ENCODE results near the gene GLB1L. TPM values are rescaled to one million over a fixed set of nuclear protein-coding genes. Genes with fewer than 3 reads are reported as not detected.
A peak's percentile ranks its signal among the peaks of the same experiment; 100 is the strongest.

Gene GLB1L
- total RNA-seq, 2 experiments from 2014 or later: 4.8 to 4.9 TPM

DNA sequence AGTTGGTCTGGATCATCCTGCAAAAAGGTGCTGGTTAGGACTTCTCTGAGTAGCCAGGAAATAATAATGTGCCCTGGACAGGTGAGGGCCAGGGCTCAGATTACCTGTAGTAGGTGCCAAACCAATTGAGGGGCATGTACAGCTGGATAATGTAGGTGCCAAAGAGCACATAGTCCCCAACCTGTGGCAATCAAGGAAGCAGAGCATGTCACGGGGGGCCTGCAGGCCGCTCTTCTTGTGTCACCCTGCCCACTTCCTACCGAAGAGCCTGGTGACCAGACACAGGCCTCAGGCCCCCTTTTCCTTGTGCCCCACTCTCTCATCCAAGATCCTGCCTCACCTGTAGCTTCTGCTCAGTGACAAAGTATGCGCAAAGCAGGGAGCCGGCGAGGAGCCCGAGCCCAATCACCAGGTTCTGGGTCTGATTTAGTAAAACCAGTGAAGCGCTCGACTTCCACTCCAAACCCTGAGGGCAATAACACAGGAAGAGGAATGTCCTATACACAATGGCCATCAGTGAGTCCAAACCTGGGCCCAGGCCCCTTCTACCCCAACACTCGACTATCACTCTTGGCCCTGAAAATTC is 31.7 kb downstream of the GLB1L start:
- Mint-ChIP-seq H3K36me3 (peaks cover 21% of the 10 kb centered on the region), H3K4me1 (ENCODE audit: low read depth) (peaks cover 28% of the 10 kb centered on the region)

DNA sequence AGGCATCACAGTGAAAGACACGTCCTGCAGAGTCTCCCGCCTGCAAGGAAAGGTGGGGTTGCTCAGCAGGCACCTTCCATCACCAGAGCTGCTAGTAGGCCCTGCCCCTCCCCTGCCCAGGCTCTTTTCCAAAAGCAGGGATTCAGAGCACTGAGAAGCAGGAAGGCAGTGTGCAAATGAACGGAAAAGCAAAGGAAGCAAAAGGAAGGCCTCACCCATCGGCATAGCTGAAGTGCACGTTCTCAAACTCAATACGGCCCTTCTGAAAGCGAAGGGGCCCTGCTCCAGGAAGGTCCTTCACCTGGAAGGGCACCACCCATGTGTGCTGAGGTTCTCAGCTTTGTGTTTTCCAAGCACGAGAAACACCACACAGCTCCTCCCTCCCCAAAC is 32.2 kb downstream of the GLB1L start:
- Mint-ChIP-seq H3K4me3 (no peak overlapping the region), H3K27me3 (no peaks in the 10 kb centered on the region), H3K9me3 (no peaks in the 10 kb centered on the region), H3K27ac (no peak overlapping the region), H3K36me3 (peaks cover 24% of the 10 kb centered on the region), H3K4me1 (ENCODE audit: low read depth) (peaks cover 33% of the 10 kb centered on the region)
- CTCF ChIA-PET: interaction anchor here (0.8 to 1.5 kb wide), 3 partner anchors 42 to 183 kb away, joined by 4 read pairs; partner anchors contain the start of gene NHEJ1
- no peak for DNase-seq
- intact Hi-C loops (cut with micrococcal nuclease): no loop called here
- POLR2A ChIA-PET: interaction anchor here (0.6 kb wide), 1 partner anchor 19 kb away, joined by 3 read pairs; no protein-coding TSS in a partner anchor

More for the DNA sequence above, 31.7 kb downstream of the GLB1L start:
- intact Hi-C loops (cut with micrococcal nuclease): no loop called here
- Mint-ChIP-seq H3K27me3 (no peaks in the 10 kb centered on the region), H3K27ac (no peak overlapping the region), H3K4me3 (no peak overlapping the region), H3K9me3 (no peaks in the 10 kb centered on the region)
- DNase-seq: no peak
- CTCF ChIA-PET: interaction anchor here (1.1 to 1.5 kb wide), 2 partner anchors 43 to 54 kb away, joined by 4 read pairs; partner anchors contain the start of gene NHEJ1
- POLR2A ChIA-PET: no interaction called here

DNA sequence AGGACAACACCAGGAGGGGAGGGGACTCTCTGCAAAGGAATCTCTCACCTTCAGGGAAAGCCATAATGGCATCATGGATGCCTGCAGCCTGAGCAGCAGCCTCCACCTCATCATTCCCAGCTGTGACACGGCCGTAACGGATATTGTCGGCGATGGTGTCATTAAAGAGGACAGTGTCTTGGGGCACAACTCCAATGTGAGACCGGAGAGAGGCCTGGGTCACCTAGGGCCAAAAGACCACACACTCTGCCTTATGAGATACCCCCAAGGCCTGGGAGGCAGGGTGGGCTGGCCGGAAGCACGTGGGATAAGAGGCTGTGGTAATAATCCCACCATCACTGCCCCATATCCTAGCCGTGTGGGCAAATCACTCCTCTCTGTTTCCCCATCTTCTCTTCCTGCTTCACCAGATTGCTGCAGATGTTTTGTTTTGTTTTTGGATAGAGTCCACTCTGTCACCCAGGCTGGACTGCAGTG is 34.3 kb downstream of the GLB1L start:
- Mint-ChIP-seq H3K27me3 (no peaks in the 10 kb centered on the region), H3K36me3 (peaks cover 15% of the 10 kb centered on the region), H3K4me3 (no peak overlapping the region), H3K4me1 (ENCODE audit: low read depth) (peaks cover 35% of the 10 kb centered on the region), H3K27ac (peak overlapping the region; percentile 74), H3K9me3 (no peaks in the 10 kb centered on the region)
- DNase-seq: no peak
- CTCF ChIA-PET: interaction anchor here (0.6 to 2.4 kb wide), 11 partner anchors 26 to 266 kb away, joined by 3 to 27 read pairs (median 3); partner anchors contain the start of genes CNPPD1, NHEJ1 and SLC23A3
- intact Hi-C loops (cut with micrococcal nuclease): loop anchor here (1.0 kb wide), 1 partner anchor 51 kb away; the partner anchor contains the start of gene NHEJ1
- POLR2A ChIA-PET: interaction anchor here (1.0 kb wide), 1 partner anchor 35 kb away, joined by 3 read pairs; the partner anchor contains the start of gene CNPPD1

DNA sequence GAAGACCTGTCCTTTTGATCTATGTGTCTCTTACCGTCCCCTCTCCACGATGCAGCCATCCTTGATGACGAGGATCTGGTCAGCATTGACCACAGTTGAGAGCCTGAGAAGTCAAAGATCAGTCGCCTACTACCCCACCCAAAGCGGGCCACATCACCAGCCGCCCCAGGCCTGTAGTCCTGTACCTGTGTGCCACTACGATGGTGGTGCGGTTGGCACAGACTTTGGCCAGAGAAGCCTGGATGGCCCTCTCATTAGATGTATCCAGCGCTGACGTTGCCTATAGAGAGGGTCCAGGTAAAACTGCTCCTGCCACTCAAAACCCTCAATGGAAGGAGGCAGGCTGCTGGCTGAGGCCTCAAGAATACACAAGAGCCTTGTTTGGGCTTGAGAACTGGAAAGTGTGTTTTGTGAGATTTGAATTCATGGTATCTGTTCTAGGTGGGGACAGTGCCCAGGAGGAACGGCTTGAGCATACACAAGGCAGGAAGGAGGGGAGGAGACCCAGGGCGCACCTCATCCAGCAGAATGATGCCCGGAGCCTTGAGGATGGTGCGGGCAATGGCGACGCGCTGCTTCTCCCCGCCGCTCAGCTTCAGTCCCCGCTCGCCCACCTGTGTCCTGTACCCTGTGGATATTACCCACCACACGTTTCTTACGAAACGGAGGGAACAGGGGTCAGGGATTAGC is 34.9 kb downstream of the GLB1L start:
- H3K27ac Mint-ChIP-seq: peak overlapping the region; percentile 40
- POLR2A ChIA-PET: no interaction called here
- H3K27me3 Mint-ChIP-seq: no peaks in the 10 kb centered on the region
- H3K4me1 Mint-ChIP-seq (ENCODE audit: low read depth): peaks cover 35% of the 10 kb centered on the region
- H3K4me3 Mint-ChIP-seq: no peak overlapping the region
- intact Hi-C loops (cut with micrococcal nuclease): no loop called here
- CTCF ChIA-PET: interaction anchor here (1.0 to 2.4 kb wide), 3 partner anchors 27 to 51 kb away, joined by 3 to 27 read pairs (median 3); partner anchors contain the start of gene NHEJ1
- H3K36me3 Mint-ChIP-seq: peaks cover 15% of the 10 kb centered on the region
- DNase-seq: no peak
- H3K9me3 Mint-ChIP-seq: no peaks in the 10 kb centered on the region

DNA sequence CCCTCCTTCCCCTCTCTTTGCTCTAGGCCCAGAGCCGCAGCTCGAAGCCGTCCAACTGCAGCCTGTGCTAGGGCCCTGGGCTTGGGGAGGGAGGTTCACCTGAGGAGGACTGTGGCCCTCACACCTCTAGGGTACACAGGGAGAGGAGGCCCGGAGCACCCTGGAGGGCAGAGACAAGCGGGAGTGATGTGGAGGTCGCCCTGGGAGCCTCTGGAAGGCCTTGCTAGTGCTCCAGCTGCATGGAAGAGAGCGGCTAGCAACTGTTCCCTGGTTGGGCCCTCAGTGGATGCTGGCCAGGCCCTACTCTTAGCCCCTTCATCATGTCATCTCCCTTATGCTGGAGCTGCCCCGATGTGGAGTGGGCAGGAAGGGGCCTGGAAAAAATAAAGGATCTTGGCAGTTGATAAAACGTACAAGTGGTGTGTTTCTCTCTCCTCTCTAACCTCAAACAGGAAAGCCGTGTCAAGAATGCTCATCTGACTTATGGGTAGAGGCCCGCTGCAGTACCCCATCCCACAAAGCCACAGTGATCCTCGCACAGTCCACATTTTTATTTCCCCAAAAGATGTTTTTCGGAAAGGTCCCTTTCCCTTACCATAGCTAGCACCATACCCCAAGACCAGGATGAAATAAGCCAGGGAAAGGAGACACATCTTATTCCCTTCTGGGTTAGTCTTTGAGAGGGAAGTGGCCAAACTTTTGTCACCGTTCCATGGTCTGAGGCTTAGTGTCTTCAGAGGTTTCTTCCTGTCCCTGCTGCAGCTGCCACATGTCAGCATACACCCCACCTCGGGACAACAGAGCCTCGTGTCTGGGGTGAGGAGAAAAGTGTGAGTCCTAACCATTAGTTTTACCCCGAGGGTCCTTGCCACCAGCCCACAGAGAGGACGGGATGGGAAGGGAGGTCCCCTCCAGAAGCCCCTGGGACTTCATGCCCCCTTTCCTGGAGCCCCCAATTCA is 35.7 kb downstream of the GLB1L start:
- intact Hi-C loops (cut with micrococcal nuclease): no loop called here
- peaks cover 35% of the 10 kb centered on the region for H3K4me1 Mint-ChIP-seq (ENCODE audit: low read depth)
- no peaks in the 10 kb centered on the region for H3K27me3 Mint-ChIP-seq
- H3K4me3 Mint-ChIP-seq: no peak overlapping the region
- peak overlapping the region; percentile 68 for H3K27ac Mint-ChIP-seq
- H3K36me3 Mint-ChIP-seq: peaks cover 12% of the 10 kb centered on the region
- no peak for DNase-seq
- ChIA-PET CTCF (interaction anchor here (1.1 to 3.0 kb wide), 4 partner anchors 39 to 229 kb away, joined by 3 to 13 read pairs (median 6); partner anchors contain the start of genes NHEJ1 and SLC23A3), POLR2A (interaction anchor here (0.7 to 2.1 kb wide), 3 partner anchors 9 to 43 kb away, joined by 4 to 13 read pairs (median 6); partner anchors contain the start of genes ABCB6, ANKZF1, ATG9A and TUBA4B)
- H3K9me3 Mint-ChIP-seq: peaks cover 3% of the 10 kb centered on the region

DNA sequence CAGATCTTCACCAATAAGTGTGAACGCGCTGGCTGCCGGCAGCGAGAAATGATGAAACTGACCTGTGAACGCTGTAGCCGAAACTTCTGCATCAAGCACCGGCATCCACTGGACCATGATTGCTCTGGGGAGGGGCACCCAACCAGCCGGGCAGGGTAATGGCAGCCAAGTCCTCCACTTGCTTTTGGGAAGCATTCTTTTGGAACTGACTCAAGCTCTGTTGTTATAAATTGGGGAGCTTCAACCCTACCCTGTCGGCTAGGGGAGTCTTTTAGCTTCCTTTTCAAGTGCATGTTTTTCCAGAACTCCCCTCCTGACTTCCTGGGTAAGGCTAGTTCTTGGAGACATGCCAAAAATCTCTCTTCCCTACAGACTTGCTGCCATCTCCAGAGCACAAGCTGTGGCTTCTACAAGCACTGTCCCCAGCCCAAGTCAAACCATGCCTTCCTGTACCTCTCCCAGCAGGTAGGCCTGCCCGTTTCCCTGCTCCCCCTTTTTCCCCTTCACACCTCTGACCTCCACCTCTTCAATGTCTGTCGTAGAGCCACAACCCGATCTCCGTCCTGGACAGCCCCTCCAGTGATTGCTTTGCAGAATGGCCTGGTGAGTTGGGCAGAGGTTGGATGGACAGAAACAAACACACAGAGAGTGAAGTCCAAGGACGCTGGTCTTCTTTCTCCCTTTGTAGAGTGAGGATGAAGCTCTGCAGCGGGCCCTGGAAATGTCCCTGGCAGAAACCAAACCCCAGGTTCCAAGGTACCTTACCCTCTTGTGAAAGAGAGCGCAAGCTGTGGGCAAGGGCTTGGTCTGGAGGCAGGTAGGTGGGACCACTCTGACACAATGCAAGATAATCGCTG is 37.1 kb downstream of the GLB1L start:
- no peak for DNase-seq
- intact Hi-C loops (cut with micrococcal nuclease): loop anchor here (1.0 kb wide), 1 partner anchor 10 kb away; the partner anchor contains the start of gene ABCB6

DNA sequence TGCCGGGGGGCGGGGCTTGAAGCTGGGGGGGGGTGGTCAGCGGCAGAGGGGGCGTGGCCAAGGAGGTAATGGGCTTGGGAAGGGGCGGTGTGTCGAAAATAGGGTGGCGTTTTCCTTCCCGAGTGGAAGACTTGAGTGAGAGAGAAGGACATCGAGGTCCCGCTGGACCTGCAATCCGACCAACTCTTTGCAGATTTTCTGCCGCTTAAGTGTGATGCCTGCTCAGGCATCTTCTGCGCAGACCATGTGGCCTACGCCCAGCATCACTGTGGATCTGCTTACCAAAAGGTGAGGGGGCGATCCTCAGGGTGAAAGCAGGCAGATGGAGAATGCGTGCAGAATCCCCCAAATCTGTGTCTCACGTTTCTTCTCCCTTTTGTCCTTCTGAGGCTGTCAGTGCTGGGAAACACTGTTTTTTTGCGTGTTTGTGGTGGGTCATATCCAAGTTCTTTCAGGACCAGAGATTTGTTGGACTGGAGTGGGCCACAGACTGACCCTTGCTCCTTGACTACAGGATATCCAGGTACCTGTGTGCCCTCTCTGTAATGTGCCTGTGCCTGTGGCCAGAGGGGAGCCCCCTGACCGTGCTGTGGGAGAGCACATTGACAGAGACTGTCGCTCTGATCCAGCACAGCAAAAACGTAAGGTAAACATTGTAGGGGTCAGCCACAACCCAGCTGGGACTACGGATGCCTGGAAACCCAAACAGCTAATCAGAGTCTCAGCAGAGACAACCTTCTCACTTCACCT is 37.9 kb downstream of the GLB1L start:
- intact Hi-C loops (cut with micrococcal nuclease): loop anchor here (1.0 kb wide), 1 partner anchor 11 kb away; the partner anchor contains the start of gene ABCB6
- DNase-seq: no peak
- ChIA-PET POLR2A (interaction anchor here (1.4 to 2.6 kb wide), 6 partner anchors 9 to 43 kb away, joined by 3 to 26 read pairs (median 6); partner anchors contain the start of genes ANKZF1, ATG9A and CNPPD1), CTCF (interaction anchor here (1.1 to 3.5 kb wide), 7 partner anchors 11 to 88 kb away, joined by 5 to 22 read pairs (median 7); partner anchors contain the start of genes ANKZF1, ATG9A, CNPPD1 and NHEJ1)
- H3K4me3 Mint-ChIP-seq: peak overlapping the region; percentile 94
- no peaks in the 10 kb centered on the region for H3K27me3 Mint-ChIP-seq
- peaks cover 34% of the 10 kb centered on the region for H3K4me1 Mint-ChIP-seq (ENCODE audit: low read depth)
- H3K9me3 Mint-ChIP-seq: peaks cover 5% of the 10 kb centered on the region
- peaks cover 7% of the 10 kb centered on the region for H3K36me3 Mint-ChIP-seq
- H3K27ac Mint-ChIP-seq: peak overlapping the region; percentile 80

More for the DNA sequence above, 37.1 kb downstream of the GLB1L start:
- H3K27me3 Mint-ChIP-seq: no peaks in the 10 kb centered on the region
- peak overlapping the region; percentile 94 for H3K4me3 Mint-ChIP-seq
- peaks cover 35% of the 10 kb centered on the region for H3K4me1 Mint-ChIP-seq (ENCODE audit: low read depth)
- POLR2A ChIA-PET: interaction anchor here (1.8 to 2.6 kb wide), 4 partner anchors 8 to 31 kb away, joined by 4 to 26 read pairs (median 10); partner anchors contain the start of genes ABCB6, ANKZF1, ATG9A and CNPPD1
- peaks cover 5% of the 10 kb centered on the region for H3K9me3 Mint-ChIP-seq
- H3K36me3 Mint-ChIP-seq: peaks cover 8% of the 10 kb centered on the region
- CTCF ChIA-PET: interaction anchor here (1.1 to 3.5 kb wide), 5 partner anchors 29 to 228 kb away, joined by 4 to 22 read pairs (median 9); partner anchors contain the start of genes NHEJ1 and SLC23A3
- peak overlapping the region; percentile 80 for H3K27ac Mint-ChIP-seq

DNA sequence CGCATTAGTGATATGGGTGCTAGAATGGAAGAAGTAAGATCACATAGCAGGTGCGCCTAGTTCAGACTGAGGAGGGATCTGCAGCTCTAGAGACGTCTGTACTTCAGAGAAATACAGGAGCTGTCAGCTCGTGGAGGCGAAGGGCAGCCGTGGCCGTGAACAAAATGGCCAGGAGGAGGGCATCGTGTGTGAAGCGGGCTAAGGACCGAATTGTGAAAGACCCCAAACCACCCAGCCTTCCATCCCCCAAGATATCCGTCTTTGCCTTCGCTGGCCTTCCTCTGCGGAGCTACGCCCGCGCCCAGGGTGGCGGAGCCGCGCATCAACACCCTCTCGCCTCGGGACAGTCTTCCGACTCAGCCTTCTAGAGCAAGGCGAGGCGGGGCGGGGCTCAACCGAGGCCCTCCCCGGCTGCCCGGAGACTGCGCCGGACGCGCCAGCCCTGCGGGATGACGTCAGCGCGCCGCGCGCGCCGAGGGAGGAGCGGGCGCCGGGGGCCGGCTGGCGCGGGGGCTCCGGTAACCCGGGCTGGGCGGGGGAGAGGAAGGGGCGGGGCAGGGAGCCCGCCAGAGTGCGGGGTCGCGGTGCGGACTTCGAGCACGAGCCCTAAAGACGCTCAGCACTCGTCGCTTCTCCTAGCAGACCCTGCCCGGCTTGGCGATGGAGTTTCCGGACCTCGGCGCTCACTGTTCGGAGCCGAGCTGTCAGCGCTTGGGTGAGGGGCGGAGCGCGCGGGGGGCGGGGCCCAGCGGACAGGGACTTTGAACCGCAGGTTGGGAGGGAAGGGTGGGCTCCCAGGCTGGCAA is 38.7 kb downstream of the GLB1L start, which contains the start of gene ZFAND2B:
Gene ZFAND2B, plus strand, starts transcription at position 455 of the 806 bp plus-strand sequence. Its CDS starts 206 bp downstream, at position 661.
- intact Hi-C loops (cut with micrococcal nuclease): loop anchor here (1.0 kb wide), 8 partner anchors 12 to 547 kb away; partner anchors contain the start of genes ABCB6, ANKZF1, ATG9A and BCS1L
- Mint-ChIP-seq H3K27me3 (no peaks in the 10 kb centered on the region), H3K4me1 (ENCODE audit: low read depth) (peaks cover 32% of the 10 kb centered on the region), H3K4me3 (peak within 1 kb of the TSS; percentile 94), H3K27ac (peak within 1 kb of the TSS; percentile 99), H3K36me3 (peaks cover 3% of the 10 kb centered on the region), H3K9me3 (peaks cover 5% of the 10 kb centered on the region)
- DNase-seq: peak; percentile 95
- POLR2A ChIA-PET: interaction anchor here (0.7 to 2.6 kb wide), 13 partner anchors 11 to 88 kb away, joined by 3 to 26 read pairs (median 4); partner anchors contain the start of genes ANKZF1, ATG9A, CNPPD1 and GLB1L
- CTCF ChIA-PET: interaction anchor here (0.7 to 3.5 kb wide), 16 partner anchors 11 to 226 kb away, joined by 3 to 22 read pairs (median 5); partner anchors contain the start of genes ANKZF1, ATG9A, CNPPD1 and GLB1L

DNA sequence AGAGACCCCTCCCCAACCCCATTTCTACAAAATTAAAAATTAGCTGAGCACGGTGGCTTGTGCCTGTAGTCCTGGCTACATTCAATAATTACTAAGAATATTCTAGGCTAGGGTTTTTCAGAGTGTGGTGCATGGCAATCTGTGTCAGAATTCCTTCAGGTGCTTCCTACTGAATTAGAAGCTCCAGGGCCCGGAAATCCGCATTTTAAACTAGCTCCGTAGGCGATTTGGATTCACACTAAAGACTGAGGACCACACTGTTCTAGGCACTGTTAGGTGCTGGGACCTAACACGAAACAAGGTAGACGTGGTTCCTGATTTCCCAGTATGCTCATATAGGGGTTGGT is 39.3 kb downstream of the GLB1L start:
- DNase-seq: no peak
- peak overlapping the region; percentile 94 for H3K4me3 Mint-ChIP-seq
- ChIA-PET CTCF (interaction anchor here (1.0 to 3.5 kb wide), 14 partner anchors 12 to 226 kb away, joined by 3 to 22 read pairs (median 5); partner anchors contain the start of genes ANKZF1, ATG9A, CNPPD1 and GLB1L), POLR2A (interaction anchor here (0.6 to 2.6 kb wide), 14 partner anchors 12 to 178 kb away, joined by 3 to 26 read pairs (median 4); partner anchors contain the start of genes ANKZF1, ATG9A, CNPPD1 and GLB1L)
- peaks cover 5% of the 10 kb centered on the region for H3K9me3 Mint-ChIP-seq
- H3K36me3 Mint-ChIP-seq: peaks cover 4% of the 10 kb centered on the region
- intact Hi-C loops (cut with micrococcal nuclease): loop anchor here (1.0 kb wide), 7 partner anchors 23 to 547 kb away; partner anchors contain the start of genes ANKZF1, ATG9A, BCS1L and DNAJB2
- H3K27me3 Mint-ChIP-seq: no peaks in the 10 kb centered on the region
- H3K27ac Mint-ChIP-seq: peak overlapping the region; percentile 99
- peaks cover 27% of the 10 kb centered on the region for H3K4me1 Mint-ChIP-seq (ENCODE audit: low read depth)
